ENCODE data around the gene ICAM1. TPM values are rescaled to one million over a fixed set of nuclear protein-coding genes. Genes with fewer than 3 reads are reported as not detected.

Gene ICAM1
- total and polyA plus RNA-seq, 9 donors = 12.1 to 116 (median 18.7) TPM

- Histone ChIP-seq H3K27ac (no peak overlapping the region), H3K36me3 (no peaks in the 10 kb centered on the region), H3K4me3 (no peak overlapping the region), H3K27me3 (no peaks in the 10 kb centered on the region), H3K9me3 (no peaks in the 10 kb centered on the region), H3K4me1 (ENCODE audit: insufficient read depth) (peaks cover 3% of the 10 kb centered on the region)
- intact Hi-C loops (cut with DNase I) = no loop called here
- 87 to 91% (median 88%) methylated on average over 15 of the region's 15 CpGs for WGBS, 3 donors
- DNase-seq = no peak
- TF ChIP-seq CTCF (IDR thresholded peaks at IDR 0.05) = no peak
- no peak for TF ChIP-seq EP300 (IDR thresholded peaks at IDR 0.05)
- TF ChIP-seq POLR2A (IDR thresholded peaks at IDR 0.05) = no peak
These were observed 47.0 kb downstream of the ICAM1 start for GRCh38 chr19:10317857-10318462.

- no peak for TF ChIP-seq CTCF (IDR thresholded peaks at IDR 0.05)
- no peak for TF ChIP-seq POLR2A (IDR thresholded peaks at IDR 0.05)
- TF ChIP-seq EP300 (IDR thresholded peaks at IDR 0.05) = no peak
- Histone ChIP-seq H3K27me3 (no peaks in the 10 kb centered on the region), H3K4me3 (no peak overlapping the region), H3K27ac (no peak overlapping the region), H3K36me3 (no peaks in the 10 kb centered on the region), H3K9me3 (no peaks in the 10 kb centered on the region), H3K4me1 (ENCODE audit: insufficient read depth) (peaks cover 3% of the 10 kb centered on the region)
- WGBS, 3 donors = 86 to 91% (median 87%) methylated on average over 13 of the region's 13 CpGs
- DNase-seq = no peak
- intact Hi-C loops (cut with DNase I) = no loop called here
These were observed 48.1 kb downstream of the ICAM1 start for GRCh38 chr19:10318807-10319682.

- intact Hi-C loops (cut with DNase I) = no loop called here
- H3K4me3 ChIP-seq = no peak overlapping the region
- no peaks in the 10 kb centered on the region for H3K9me3 ChIP-seq
- H3K27me3 ChIP-seq = no peaks in the 10 kb centered on the region
- no peak for DNase-seq
- TF ChIP-seq POLR2A (IDR thresholded peaks at IDR 0.05) (no peak), EP300 (IDR thresholded peaks at IDR 0.05) (no peak), CTCF (IDR thresholded peaks at IDR 0.05) (no peak)
- no peak overlapping the region for H3K27ac ChIP-seq
- WGBS, 3 donors = 89% methylated on average over 20 to 32 of the region's 32 CpGs
- H3K36me3 ChIP-seq = no peaks in the 10 kb centered on the region
- peaks cover 1% of the 10 kb centered on the region for H3K4me1 ChIP-seq (ENCODE audit: insufficient read depth)
These were observed 49.9 kb downstream of the ICAM1 start for GRCh38 chr19:10320602-10321416.

- Histone ChIP-seq H3K9me3 (no peaks in the 10 kb centered on the region), H3K4me3 (no peak overlapping the region), H3K4me1 (ENCODE audit: insufficient read depth) (no peaks in the 10 kb centered on the region), H3K27ac (no peak overlapping the region), H3K27me3 (no peaks in the 10 kb centered on the region), H3K36me3 (no peaks in the 10 kb centered on the region)
- 89 to 91% (median 91%) methylated on average over 11 of the region's 11 CpGs for WGBS, 3 donors
- DNase-seq = no peak
- intact Hi-C loops (cut with DNase I) = no loop called here
- TF ChIP-seq CTCF (IDR thresholded peaks at IDR 0.05) = no peak
- TF ChIP-seq EP300 (IDR thresholded peaks at IDR 0.05) = no peak
- no peak for TF ChIP-seq POLR2A (IDR thresholded peaks at IDR 0.05)
These were observed 50.5 kb downstream of the ICAM1 start for GRCh38 chr19:10321417-10321797.

Measured in ovary (tissue), 9 donors.